ENCODE data around the gene LRRC71. TPM values are rescaled to one million over a fixed set of nuclear protein-coding genes. Genes with fewer than 3 reads are reported as not detected.

The LRRC71 gene
- total and polyA plus RNA-seq, 3 donors from 2014 or later = 17.5 to 49.2 (median 23.1) TPM

DNA sequence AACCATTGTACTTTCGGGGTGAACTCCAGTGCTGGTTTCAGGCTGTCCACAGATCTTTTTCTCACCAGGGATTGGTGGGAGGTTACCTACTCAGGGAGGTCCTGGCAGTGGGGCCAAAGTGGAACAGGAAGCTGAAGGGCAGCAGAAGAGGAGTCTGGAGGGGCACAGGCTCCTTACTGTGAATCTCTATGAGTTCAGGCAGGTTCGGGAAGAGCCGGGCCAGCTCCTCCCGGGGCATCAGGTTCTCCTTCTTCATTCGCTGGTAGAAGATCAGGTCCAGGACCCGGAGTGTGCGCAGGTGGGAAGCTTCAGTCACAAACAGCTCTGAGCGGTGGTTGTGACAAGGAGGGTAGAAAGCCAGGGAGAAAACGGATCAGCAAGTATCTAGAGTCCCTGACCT lies 26.7 kb downstream of the LRRC71 start:
- DNase-seq = no peak
- Histone ChIP-seq H3K4me3 (no peak overlapping the region), H3K4me1 (no peaks in the 10 kb centered on the region), H3K36me3 (ENCODE audit: low read depth, missing control alignments) (peaks cover 5% of the 10 kb centered on the region), H3K27me3 (no peaks in the 10 kb centered on the region), H3K27ac (no peak overlapping the region), H3K9me3 (no peaks in the 10 kb centered on the region)
- intact Hi-C loops (cut with DNase I; ENCODE audit: low total_unique reads) = loop anchor here (10.0 kb wide), 1 partner anchor 118 kb away; no protein-coding TSS in a partner anchor
- TF ChIP-seq, protein P1, sequence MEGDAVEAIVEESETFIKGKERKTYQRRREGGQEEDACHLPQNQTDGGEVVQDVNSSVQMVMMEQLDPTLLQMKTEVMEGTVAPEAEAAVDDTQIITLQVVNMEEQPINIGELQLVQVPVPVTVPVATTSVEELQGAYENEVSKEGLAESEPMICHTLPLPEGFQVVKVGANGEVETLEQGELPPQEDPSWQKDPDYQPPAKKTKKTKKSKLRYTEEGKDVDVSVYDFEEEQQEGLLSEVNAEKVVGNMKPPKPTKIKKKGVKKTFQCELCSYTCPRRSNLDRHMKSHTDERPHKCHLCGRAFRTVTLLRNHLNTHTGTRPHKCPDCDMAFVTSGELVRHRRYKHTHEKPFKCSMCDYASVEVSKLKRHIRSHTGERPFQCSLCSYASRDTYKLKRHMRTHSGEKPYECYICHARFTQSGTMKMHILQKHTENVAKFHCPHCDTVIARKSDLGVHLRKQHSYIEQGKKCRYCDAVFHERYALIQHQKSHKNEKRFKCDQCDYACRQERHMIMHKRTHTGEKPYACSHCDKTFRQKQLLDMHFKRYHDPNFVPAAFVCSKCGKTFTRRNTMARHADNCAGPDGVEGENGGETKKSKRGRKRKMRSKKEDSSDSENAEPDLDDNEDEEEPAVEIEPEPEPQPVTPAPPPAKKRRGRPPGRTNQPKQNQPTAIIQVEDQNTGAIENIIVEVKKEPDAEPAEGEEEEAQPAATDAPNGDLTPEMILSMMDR (IDR thresholded peaks at IDR 0.05) = no peak
- 86 to 88% methylated on average over 8 to 9 of the region's 9 CpGs for WGBS, 2 donors

DNA sequence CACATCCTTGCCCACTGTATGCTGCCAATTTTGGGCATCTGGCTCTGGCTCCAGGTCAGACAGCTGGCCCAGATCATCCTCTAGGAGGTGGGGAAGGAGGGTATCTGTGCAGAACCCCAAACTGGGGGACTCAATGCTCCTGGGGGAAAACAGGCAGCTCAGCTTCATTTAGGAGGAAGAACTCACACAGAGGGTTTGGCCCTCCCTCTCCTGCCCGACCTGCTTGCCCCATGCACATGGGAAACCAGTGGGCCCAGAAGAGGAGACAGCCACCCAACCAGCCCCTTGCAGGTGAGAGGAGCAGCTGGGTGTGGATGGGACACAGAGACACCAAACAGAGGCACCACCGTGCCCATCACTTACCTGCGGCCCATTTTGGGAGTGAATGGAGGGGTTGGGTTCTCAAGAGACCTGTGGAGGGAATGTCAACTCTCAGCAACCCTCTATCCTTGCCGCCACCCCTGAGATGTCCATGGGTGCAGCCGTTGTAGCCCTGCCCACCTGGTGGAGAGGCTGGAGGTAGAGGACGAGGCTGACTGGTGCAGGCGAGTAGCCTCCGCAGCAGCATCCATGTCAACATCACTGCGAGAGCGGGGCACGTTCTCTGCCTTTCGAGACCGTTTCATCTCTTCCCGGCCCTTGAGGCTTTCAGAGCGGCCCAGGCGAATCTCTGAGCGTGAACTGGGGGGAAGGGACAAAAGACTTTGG lies 27.5 kb downstream of the LRRC71 start:
- no peaks in the 10 kb centered on the region for H3K27me3 ChIP-seq

DNA sequence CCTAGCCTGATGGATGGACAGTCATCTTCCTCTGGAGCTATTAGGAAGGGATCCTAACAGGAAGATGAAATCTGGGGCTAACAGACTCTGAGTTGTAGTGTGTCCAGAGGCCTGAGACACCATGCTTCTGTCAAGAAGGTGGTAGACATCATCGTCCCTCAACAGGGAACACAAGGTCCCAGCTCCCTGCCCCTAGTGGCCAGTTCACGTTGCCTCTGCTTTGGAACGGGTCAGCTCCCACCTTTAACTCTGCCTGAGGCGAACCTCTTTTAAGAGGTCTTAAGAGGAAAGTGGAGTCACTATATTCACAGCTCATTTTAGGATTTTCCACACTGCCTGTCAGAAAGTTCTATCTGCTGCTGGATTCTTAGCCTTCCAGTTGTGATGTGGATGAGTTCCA lies 28.3 kb downstream of the LRRC71 start:
- Histone ChIP-seq H3K9me3 (no peaks in the 10 kb centered on the region), H3K27me3 (no peaks in the 10 kb centered on the region), H3K36me3 (ENCODE audit: low read depth, missing control alignments) (peaks cover 5% of the 10 kb centered on the region), H3K4me1 (no peaks in the 10 kb centered on the region), H3K27ac (no peak overlapping the region), H3K4me3 (no peak overlapping the region)
- intact Hi-C loops (cut with DNase I; ENCODE audit: low total_unique reads) = loop anchor here (10.0 kb wide), 1 partner anchor 116 kb away; no protein-coding TSS in a partner anchor
- WGBS, 2 donors = 59 to 65% methylated on average over 4 of the region's 4 CpGs
- TF ChIP-seq, protein P1 (IDR thresholded peaks at IDR 0.05) = peak in 2 of 3 experiments; percentile 8 to 33
- TF ChIP-seq POLR2A (IDR thresholded peaks at IDR 0.05) = no peak
- DNase-seq = no peak

More for the DNA sequence above, 27.5 kb downstream of the LRRC71 start:
- peak; percentile 8 for DNase-seq
- Histone ChIP-seq H3K4me1 (no peaks in the 10 kb centered on the region), H3K36me3 (ENCODE audit: low read depth, missing control alignments) (peaks cover 5% of the 10 kb centered on the region), H3K27ac (no peak overlapping the region), H3K9me3 (no peaks in the 10 kb centered on the region), H3K4me3 (no peak overlapping the region)
- no peak for TF ChIP-seq POLR2A (IDR thresholded peaks at IDR 0.05)
- TF ChIP-seq, protein P1 (IDR thresholded peaks at IDR 0.05) = no peak
- 94 to 97% methylated on average over 11 to 17 of the region's 17 CpGs for WGBS, 2 donors
- intact Hi-C loops (cut with DNase I; ENCODE audit: low total_unique reads) = loop anchor here (10.0 kb wide), 1 partner anchor 117 kb away; no protein-coding TSS in a partner anchor

DNA sequence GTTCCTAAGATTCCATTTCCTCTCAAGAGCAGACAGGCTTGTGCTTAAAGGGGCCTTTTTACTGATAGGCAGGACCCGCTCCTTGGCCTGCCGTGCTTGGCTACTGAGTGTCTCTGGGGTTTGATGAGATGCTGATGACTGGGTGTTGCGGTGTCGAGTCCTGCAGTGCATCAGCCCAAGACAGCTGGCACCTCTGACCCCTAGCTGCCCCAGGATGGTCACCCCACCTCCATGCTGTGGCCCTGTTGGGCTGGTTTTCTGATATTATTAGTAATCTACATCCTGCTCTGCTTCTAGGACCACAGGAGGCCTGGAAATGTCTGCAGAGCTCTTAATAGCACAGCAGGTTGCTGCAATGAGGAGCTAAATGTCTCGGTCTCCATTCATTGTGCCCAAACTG lies 28.7 kb downstream of the LRRC71 start:
- no peaks in the 10 kb centered on the region for H3K27me3 ChIP-seq
- H3K36me3 ChIP-seq (ENCODE audit: low read depth, missing control alignments) = peaks cover 5% of the 10 kb centered on the region
- intact Hi-C loops (cut with DNase I; ENCODE audit: low total_unique reads) = loop anchor here (10.0 kb wide), 1 partner anchor 116 kb away; no protein-coding TSS in a partner anchor
- DNase-seq = no peak
- no peak overlapping the region for H3K4me3 ChIP-seq
- WGBS, 2 donors = 94 to 100% methylated on average over 2 to 5 of the region's 5 CpGs
- no peak overlapping the region for H3K27ac ChIP-seq
- no peaks in the 10 kb centered on the region for H3K9me3 ChIP-seq
- TF ChIP-seq POLR2A (IDR thresholded peaks at IDR 0.05) = no peak
- TF ChIP-seq, protein P1 (IDR thresholded peaks at IDR 0.05) = peak in 1 of 3 experiments; percentile 2
- no peaks in the 10 kb centered on the region for H3K4me1 ChIP-seq

Data from testis (tissue), 3 donors.